ENCODE measurements around the gene TM9SF1. TPM values are rescaled to one million over a fixed set of nuclear protein-coding genes. Genes with fewer than 3 reads are reported as not detected.
A peak's percentile ranks its signal among the peaks of the same experiment; 100 is the strongest.

TM9SF1 gene
- total RNA-seq, 4 donors from 2014 or later: 38.1 to 58.3 (median 53.4) TPM

- WGBS: 89% methylated on average over 12 of the region's 12 CpGs
- Histone ChIP-seq H3K36me3 (peaks cover 58% of the 10 kb centered on the region), H3K4me1 (no peaks in the 10 kb centered on the region), H3K27ac (no peak overlapping the region), H3K9me3 (no peaks in the 10 kb centered on the region), H3K4me3 (no peak overlapping the region), H3K27me3 (no peaks in the 10 kb centered on the region)
- TF ChIP-seq EP300 (IDR thresholded peaks at IDR 0.05): no peak
- TF ChIP-seq POLR2AphosphoS5 (IDR thresholded peaks at IDR 0.05): no peak
- no peak for TF ChIP-seq CTCF (IDR thresholded peaks at IDR 0.05)
- no peak for TF ChIP-seq POLR2A (IDR thresholded peaks at IDR 0.05)
- peak in 1 of 2 donors; percentile 58 for DNase-seq (ENCODE audit: low spot score in 2 of 2)
These were observed 18.0 kb downstream of the TM9SF1 start for GRCh38 chr14:24177041-24177825.

- Histone ChIP-seq H3K4me1 (peaks cover 6% of the 10 kb centered on the region), H3K27me3 (no peaks in the 10 kb centered on the region), H3K27ac (no peak overlapping the region), H3K4me3 (no peak overlapping the region), H3K36me3 (peaks cover 51% of the 10 kb centered on the region), H3K9me3 (no peaks in the 10 kb centered on the region)
- WGBS: 100% methylated on average over 3 of the region's 5 CpGs
- peak in 1 of 2 donors; percentile 46 for DNase-seq (ENCODE audit: low spot score in 2 of 2)
- no peak for TF ChIP-seq POLR2A (IDR thresholded peaks at IDR 0.05)
- TF ChIP-seq EP300 (IDR thresholded peaks at IDR 0.05): no peak
- no peak for TF ChIP-seq POLR2AphosphoS5 (IDR thresholded peaks at IDR 0.05)
- TF ChIP-seq CTCF (IDR thresholded peaks at IDR 0.05): no peak
These were observed 18.6 kb downstream of the TM9SF1 start for GRCh38 chr14:24176599-24176998.

- TF ChIP-seq EP300 (IDR thresholded peaks at IDR 0.05) (no peak), POLR2A (IDR thresholded peaks at IDR 0.05) (no peak), POLR2AphosphoS5 (IDR thresholded peaks at IDR 0.05) (no peak), CTCF (IDR thresholded peaks at IDR 0.05) (no peak)
- Histone ChIP-seq H3K27me3 (no peaks in the 10 kb centered on the region), H3K4me1 (peaks cover 10% of the 10 kb centered on the region), H3K36me3 (peaks cover 27% of the 10 kb centered on the region), H3K9me3 (no peaks in the 10 kb centered on the region), H3K27ac (no peak overlapping the region), H3K4me3 (no peak overlapping the region)
- WGBS: 67% methylated on average over 17 of the region's 20 CpGs
- DNase-seq (ENCODE audit: low spot score in 2 of 2): peak in 1 of 2 donors; percentile 42
These were observed 22.4 kb downstream of the TM9SF1 start for GRCh38 chr14:24172871-24173281.

GRCh38 chr14:24172261-24172860 is 22.9 kb downstream of the TM9SF1 start:
- Histone ChIP-seq H3K9me3 (no peaks in the 10 kb centered on the region), H3K27me3 (no peaks in the 10 kb centered on the region), H3K4me1 (peaks cover 10% of the 10 kb centered on the region), H3K36me3 (peaks cover 27% of the 10 kb centered on the region), H3K27ac (no peak overlapping the region), H3K4me3 (peak overlapping the region; percentile 31)
- TF ChIP-seq POLR2AphosphoS5 (IDR thresholded peaks at IDR 0.05): no peak
- TF ChIP-seq EP300 (IDR thresholded peaks at IDR 0.05): no peak
- TF ChIP-seq POLR2A (IDR thresholded peaks at IDR 0.05): no peak
- no peak for TF ChIP-seq CTCF (IDR thresholded peaks at IDR 0.05)
- peak in 1 of 2 donors; percentile 60 for DNase-seq (ENCODE audit: low spot score in 2 of 2)
- 55% methylated on average over 30 of the region's 30 CpGs for WGBS

All from suprapubic skin (tissue), 4 donors.